ENCODE measurements around the gene MMP17. TPM values are rescaled to one million over a fixed set of nuclear protein-coding genes. Genes with fewer than 3 reads are reported as not detected.
"Not testable (repeated sequence)": the region's sequence is repeated elsewhere in the genome, so short reads cannot be mapped to it uniquely, and the experiment has no call there.

The MMP17 gene
- total RNA-seq, 1 donor from 2014 or later = 4.3 TPM

- DNase-seq (ENCODE audit: low spot score) = no peak
These were observed 27.5 kb upstream of the MMP17 start for GRCh38 chr12:131800594-131801135.

- no peak for DNase-seq (ENCODE audit: low spot score)
These were observed 26.8 kb upstream of the MMP17 start for GRCh38 chr12:131801254-131801866.

DNA sequence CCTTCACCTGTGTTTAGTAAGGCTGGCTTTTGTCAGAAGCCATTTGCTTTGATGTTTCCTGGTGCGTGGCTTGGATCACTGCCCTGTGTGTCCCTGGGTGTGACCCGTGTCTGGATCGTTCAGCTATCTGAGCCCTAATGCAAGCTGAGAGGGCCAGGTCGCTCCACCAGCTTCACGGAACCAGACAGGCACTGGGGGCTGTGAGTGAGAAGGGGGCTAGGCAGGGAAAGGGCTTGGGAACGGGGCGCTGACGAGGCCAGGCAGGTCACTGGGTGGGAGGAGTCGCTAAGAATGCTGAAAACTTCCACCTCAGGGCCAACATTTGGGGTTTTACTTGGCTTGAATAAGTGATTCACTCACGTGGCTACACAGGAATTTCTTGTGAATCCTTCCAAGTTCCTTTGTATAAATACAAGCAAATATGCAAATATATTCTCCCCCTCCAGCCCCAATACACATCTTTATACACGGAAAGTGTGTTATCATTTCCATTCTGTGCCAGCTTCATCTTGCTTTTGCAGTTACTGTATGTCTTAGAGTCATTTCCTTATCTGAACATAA, 24.2 kb upstream of the MMP17 start:
- no peak for DNase-seq (ENCODE audit: low spot score)

GRCh38 chr12:131805421-131805820, 22.8 kb upstream of the MMP17 start:
- DNase-seq (ENCODE audit: low spot score) = no peak

DNA sequence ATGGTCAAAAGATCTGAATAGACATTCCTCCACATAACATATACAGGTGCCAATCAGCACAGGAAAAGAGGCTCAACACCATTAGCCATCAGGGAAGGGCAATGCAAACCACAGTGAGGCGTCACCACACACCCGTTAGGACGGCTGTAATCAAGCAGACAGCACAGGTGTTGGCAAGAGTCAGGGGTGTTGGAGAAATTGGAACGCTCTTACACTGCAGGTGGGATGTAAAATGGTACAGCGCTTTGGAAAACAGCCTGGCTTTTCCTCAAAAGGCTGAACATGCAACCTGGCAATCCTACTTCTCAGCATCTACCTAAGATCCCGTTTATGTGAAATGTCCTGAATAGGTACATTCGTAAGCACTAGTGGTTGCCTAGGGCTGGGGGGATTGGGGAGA, 21.5 kb upstream of the MMP17 start:
- DNase-seq (ENCODE audit: low spot score) = no peak

- DNase-seq (ENCODE audit: low spot score) = no peak
These were observed 19.3 kb upstream of the MMP17 start for GRCh38 chr12:131808744-131809371.

DNA sequence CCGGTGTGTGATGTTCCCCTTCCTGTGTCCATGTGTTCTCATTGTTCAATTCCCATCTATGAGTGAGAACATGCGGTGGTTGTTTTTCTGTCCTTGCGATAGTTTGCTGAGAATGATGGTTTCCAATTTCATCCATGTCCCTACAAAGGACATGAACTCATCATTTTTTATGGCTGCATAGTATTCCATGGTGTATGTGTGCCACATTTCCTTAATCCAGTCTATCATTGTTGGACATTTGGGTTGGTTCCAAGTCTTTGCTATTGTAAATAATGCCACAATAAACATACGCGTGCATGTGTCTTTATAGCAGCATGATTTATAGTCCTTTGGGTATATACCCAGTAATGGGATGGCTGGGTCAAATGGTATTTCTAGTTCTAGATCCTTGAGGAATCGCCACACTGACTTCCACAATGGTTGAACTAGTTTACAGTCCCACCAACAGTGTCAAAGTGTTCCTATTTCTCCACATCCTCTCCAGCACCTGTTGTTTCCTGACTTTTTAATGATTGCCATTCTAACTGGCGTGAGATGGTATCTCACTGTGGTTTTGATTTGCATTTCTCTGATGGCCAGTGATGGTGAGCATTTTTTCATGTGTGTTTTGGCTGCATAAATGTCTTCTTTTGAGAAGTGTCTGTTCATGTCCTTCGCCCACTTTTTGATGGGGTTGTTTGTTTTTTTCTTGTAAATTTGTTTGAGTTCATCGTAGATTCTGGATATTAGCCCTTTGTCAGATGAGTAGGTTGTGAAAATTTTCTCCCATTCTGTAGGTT, 18.5 kb upstream of the MMP17 start:
- DNase-seq (ENCODE audit: low spot score) = not testable (repeated sequence)

DNA sequence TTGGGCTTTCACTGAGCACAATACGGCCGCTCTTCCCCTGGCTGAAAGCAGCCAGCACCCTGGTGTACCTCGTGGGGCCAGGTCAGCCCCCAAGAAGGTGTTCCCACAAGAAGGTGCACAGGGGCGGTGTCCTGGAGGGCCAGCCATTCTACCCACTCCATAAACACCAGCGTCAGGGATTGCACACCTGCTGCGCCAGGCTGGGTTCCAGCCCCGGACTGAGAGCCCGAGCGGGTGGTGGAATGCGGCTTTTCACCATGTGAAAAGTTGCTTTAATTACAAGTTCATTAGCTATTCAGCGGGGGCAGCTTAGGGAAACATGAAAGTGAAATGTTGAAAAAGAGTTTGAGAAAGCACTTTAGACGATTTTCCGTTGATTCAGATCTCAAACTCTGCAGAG, 17.5 kb upstream of the MMP17 start:
- DNase-seq (ENCODE audit: low spot score) = no peak

DNA sequence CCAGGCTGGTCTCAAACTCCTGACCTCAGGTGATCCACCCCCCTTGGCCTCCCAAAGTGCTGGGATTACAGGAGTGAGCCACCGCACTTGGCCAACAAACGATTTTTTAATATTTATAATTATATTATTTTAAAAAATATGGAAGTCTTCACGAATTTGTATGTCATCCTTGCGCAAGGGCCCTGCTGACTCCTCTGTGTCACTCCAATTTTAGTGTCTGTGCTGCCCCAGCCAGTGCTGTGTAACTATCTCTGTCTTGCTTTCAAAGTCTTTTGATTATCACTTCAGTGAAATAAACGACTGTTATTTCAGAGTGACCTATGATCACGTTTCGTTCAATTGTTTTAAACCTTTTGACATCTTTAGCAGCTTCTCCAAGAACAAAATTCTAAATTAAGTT, 13.1 kb upstream of the MMP17 start:
- DNase-seq (ENCODE audit: low spot score) = no peak

- DNase-seq (ENCODE audit: low spot score) = no peak
These were observed 11.7 kb upstream of the MMP17 start for GRCh38 chr12:131816495-131816894.

GRCh38 chr12:131817241-131817640, 11.0 kb upstream of the MMP17 start:
- DNase-seq (ENCODE audit: low spot score) = no peak

DNA sequence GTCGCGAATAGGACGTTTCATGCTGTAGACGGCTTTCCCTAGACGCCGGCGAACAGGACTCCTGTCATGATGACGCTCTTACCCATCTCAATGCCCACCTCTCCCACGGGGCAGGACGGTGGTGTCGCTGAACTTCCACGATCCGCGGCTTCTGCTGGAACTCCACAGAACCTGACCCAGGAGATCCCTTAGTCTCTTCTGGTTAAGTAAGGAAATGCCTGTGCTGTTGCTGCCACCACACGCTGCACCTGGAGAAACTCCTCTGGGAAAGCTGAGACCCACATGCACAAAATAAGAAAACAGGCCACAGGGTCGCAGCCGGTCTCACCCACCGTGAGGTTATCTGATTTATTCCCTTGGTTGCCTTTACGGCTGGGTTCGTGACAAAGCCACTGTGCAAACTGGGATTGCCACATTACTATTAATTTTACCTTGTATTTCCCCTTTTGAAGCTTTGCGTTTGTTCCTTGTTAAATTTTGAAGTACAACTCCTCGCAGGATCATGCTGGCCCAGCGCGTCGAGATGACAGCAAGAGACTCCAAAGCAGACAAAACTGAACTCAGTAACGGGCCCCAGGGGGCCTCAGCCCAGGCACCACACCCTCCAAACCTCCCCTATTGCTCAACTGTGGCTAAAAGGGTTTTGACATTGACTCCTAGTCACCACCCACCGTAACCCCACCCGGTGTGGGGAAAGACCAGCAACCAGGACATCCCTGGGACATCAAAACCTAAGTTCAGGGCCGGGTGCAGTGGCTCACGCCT, 9.2 kb upstream of the MMP17 start:
- no peak for DNase-seq (ENCODE audit: low spot score)

DNA sequence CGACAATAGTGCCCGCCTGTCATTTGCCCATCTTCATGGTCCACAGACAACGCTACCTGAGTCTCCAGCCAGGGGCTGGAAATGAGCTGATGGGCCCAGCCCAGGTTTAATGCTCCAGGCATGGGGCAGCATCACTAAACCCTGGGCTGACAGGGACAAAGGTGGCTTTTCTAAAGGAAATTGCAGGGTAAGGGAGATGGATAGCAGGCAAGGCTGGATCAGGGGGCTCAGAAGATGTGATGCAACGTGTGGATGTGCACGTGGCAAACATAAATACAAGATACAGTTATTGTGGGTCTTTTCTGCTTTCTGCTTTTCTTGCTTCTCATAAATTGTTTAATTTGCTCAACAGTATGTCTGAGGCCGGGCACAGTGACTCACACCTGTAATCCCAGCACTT, 3.7 kb upstream of the MMP17 start:
- DNase-seq (ENCODE audit: low spot score) = no peak

GRCh38 chr12:131825146-131825892, 2.9 kb upstream of the MMP17 start:
- DNase-seq (ENCODE audit: low spot score) = no peak

DNA sequence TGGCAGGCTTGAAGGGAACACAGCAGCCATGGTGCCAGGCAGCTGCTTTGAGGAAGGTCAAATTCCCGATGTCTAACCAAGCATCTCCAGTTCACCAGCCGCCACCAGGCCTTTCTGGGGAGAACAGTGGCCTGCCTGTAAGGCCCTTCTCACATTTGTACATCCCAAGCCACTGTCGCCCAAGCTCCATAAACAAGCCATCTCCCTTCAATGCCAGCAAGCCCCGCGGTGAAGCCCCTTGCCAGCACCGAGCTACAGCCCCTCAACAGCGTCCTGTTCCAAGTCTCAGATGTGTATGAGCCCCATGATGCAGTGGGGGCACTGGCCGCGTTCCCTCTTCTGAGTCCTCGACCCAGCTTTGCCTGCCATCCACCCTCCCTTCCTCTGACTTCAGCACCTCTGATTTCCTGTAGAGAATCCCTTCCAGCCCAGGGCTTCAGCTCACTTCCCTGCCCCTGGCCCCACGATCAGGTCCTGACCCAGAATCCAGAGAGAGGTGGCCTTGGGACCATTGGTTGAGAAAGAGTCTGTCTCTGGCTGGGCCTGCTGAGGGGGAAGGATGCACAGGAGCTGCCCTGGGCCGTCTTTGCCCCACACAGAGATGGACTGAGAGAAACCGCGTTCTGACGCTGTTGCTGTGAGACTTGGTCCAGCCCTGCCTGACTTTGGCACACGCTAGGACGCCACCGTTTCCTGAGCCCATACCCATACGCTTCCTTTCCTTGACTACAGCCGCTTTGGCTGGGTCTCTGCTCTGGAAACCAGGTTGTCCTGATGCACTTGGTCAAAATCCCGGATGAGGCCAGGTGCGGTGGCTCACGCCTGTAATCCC, 1.9 kb upstream of the MMP17 start:
- DNase-seq (ENCODE audit: low spot score) = no peak

DNA sequence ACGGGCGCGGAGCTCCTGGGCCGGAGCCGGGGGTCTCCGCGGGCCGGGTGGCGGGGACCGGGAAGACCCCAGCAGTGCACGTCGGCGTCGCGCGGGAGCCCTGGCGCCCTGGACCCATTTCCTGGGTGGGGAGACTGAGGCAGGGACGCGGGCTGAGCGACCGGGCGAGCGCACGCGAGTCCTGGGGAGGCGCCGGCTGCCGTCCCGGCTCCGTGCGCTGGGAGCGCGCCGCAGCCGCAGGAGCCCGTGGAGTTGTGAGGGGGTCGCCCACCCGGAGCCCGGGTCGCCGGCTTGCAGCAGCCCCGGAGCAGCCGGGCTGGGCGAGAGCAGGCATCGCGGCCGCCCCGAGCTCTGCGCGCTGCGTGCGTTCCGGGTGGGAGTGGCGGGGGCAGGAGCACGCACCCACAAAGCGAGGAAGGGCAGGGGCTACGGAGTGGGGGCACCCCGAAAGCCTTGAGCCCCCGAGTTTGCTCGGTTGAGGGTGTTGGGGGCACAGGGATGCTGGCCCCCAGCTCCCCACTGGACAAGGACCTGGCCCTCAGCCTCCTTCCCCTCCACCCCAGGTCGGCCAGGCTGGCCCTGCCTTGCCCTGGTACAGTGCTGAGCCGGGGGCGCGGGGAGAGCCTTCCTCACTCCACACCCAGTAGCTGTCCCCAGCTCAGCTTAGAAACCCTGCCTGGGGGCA, 620 bp downstream of the MMP17 start:
- DNase-seq (ENCODE audit: low spot score) = no peak

GRCh38 chr12:131829356-131829747, 1.2 kb downstream of the MMP17 start:
- DNase-seq (ENCODE audit: low spot score) = no peak

- no peak for DNase-seq (ENCODE audit: low spot score)
These were observed 1.7 kb downstream of the MMP17 start for GRCh38 chr12:131829791-131830334.

DNA sequence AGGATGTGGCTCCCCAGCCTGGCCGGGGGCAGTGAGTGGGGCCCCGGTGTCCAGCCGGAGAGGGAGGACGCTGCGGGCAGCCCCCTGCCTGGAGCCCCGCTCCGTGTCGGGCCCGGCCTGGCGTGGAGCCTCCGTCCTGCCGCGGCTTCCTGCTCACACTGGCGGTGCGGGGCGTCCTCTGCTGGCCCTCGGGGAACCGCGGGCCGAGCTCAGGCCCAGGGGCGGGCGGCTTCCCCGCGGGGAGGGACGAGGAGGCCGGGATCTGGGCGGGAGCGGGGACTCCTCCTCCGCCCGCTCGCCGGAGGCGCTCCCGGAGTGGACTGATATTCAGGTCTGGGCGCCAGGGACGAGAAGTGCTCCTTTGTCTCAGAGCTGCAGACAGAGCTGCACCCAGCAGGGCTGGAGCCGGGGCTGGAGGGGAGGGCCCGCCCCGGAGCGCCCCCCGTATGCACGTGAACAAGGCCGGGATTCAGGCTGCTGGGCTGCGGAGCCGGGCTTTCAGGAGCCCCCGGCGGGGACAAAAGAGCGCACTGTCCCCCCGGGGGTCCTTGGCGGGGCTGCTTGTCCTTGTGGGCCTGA, 2.2 kb downstream of the MMP17 start:
- DNase-seq (ENCODE audit: low spot score) = peak; percentile 76
